Fibroblast of lung (primary cell): Measurements from ENCODE around the gene TUBB1.

Experiments used
- CTCF ChIP-seq, 2 donors: IDR thresholded peaks in 1 of 2; conservative IDR thresholded peaks in 1 of 2; 1 replicate in 1 of 2; 2 replicates in 1 of 2; pipeline ENCODE4 v1.5.1; 2011 to 2012; ENCODE audit warnings: low read length in 2 of 2, control low read depth in 1 of 2, inconsistent platforms in 1 of 2, low read depth in 1 of 2, mild to moderate bottlenecking in 1 of 2
- EZH2 ChIP-seq: IDR thresholded peaks from 2 replicates; pipeline ENCODE4 v1.5.1; 2012; ENCODE audit warnings: low read length, control low read depth, mild to moderate bottlenecking; ENCODE audit errors: missing control alignments

GRCh38 chr20:59042796-59043631, 23.8 kb downstream of the TUBB1 start:
- TF ChIP-seq CTCF (conservative IDR thresholded peaks at IDR 0.05 in 1 of 2, IDR thresholded peaks at IDR 0.05 in 1 of 2; ENCODE audit: low read depth in 1 of 2, low read length in 2 of 2): no peak
- no peak for TF ChIP-seq EZH2
